ENCODE measurements around the gene TP63.

DNA sequence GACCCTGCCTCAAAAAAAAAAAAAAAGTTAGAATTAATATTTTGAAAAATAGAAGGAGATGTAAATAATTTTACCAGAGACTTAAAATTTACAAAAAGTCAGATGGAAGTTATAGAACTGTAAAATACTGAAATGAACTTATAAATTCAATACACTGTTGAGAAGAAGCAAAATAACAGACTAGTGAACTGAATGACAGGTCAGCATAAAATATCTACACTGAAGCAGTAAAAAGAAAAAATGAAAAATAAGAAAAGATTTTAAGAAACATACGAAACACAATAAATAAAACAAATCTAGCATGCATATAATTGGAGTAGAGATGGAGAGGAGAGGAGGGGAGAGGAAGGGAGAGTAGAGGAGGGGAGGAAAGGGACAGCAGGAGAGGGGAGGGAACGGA is 33.3 kb upstream of the TP63 start:
- TF ChIP-seq POLR2A (IDR thresholded peaks at IDR 0.05) (no peak), POLR2AphosphoS5 (IDR thresholded peaks at IDR 0.05) (no peak), EP300 (IDR thresholded peaks at IDR 0.05; ENCODE audit: low read depth) (no peak)
- TF ChIP-seq, protein P1, sequence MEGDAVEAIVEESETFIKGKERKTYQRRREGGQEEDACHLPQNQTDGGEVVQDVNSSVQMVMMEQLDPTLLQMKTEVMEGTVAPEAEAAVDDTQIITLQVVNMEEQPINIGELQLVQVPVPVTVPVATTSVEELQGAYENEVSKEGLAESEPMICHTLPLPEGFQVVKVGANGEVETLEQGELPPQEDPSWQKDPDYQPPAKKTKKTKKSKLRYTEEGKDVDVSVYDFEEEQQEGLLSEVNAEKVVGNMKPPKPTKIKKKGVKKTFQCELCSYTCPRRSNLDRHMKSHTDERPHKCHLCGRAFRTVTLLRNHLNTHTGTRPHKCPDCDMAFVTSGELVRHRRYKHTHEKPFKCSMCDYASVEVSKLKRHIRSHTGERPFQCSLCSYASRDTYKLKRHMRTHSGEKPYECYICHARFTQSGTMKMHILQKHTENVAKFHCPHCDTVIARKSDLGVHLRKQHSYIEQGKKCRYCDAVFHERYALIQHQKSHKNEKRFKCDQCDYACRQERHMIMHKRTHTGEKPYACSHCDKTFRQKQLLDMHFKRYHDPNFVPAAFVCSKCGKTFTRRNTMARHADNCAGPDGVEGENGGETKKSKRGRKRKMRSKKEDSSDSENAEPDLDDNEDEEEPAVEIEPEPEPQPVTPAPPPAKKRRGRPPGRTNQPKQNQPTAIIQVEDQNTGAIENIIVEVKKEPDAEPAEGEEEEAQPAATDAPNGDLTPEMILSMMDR (IDR thresholded peaks at IDR 0.05): no peak
